ENCODE results near the gene CCKAR.

The CCKAR gene

GRCh38 chr4:26482508-26483462, 7.5 kb downstream of the CCKAR start:
- Histone ChIP-seq H3K4me3 (no peak overlapping the region), H3K27ac (no peak overlapping the region)
- no peak for TF ChIP-seq CTCF (IDR thresholded peaks at IDR 0.05)
- DNase-seq (ENCODE audit: low spot score) = no peak

GRCh38 chr4:26478330-26478729, 12.0 kb downstream of the CCKAR start:
- H3K4me3 ChIP-seq = no peak overlapping the region
- no peak overlapping the region for H3K27ac ChIP-seq
- TF ChIP-seq CTCF (IDR thresholded peaks at IDR 0.05) = no peak
- no peak for DNase-seq (ENCODE audit: low spot score)

GRCh38 chr4:26476545-26476944, 13.7 kb downstream of the CCKAR start:
- DNase-seq (ENCODE audit: low spot score) = no peak
- TF ChIP-seq CTCF (IDR thresholded peaks at IDR 0.05) = no peak

GRCh38 chr4:26475716-26476115, 14.6 kb downstream of the CCKAR start:
- Histone ChIP-seq H3K27ac (no peak overlapping the region), H3K4me3 (no peak overlapping the region)
- TF ChIP-seq CTCF (IDR thresholded peaks at IDR 0.05) = no peak
- no peak for DNase-seq (ENCODE audit: low spot score)

More at GRCh38 chr4:26476545-26476944, 13.7 kb downstream of the CCKAR start:
- no peak overlapping the region for H3K27ac ChIP-seq
- no peak overlapping the region for H3K4me3 ChIP-seq

- TF ChIP-seq CTCF (IDR thresholded peaks at IDR 0.05) = no peak
These were observed 15.7 kb downstream of the CCKAR start for GRCh38 chr4:26474551-26474950.

GRCh38 chr4:26473893-26474292, 16.4 kb downstream of the CCKAR start:
- no peak for TF ChIP-seq CTCF (IDR thresholded peaks at IDR 0.05)
- DNase-seq (ENCODE audit: low spot score) = peak; percentile 40

More at GRCh38 chr4:26474551-26474950, 15.7 kb downstream of the CCKAR start:
- Histone ChIP-seq H3K27ac (no peak overlapping the region), H3K4me3 (no peak overlapping the region)
- peak; percentile 21 for DNase-seq (ENCODE audit: low spot score)

GRCh38 chr4:26471890-26472289, 18.4 kb downstream of the CCKAR start:
- DNase-seq (ENCODE audit: low spot score) = no peak
- no peak overlapping the region for H3K4me3 ChIP-seq
- no peak overlapping the region for H3K27ac ChIP-seq
- TF ChIP-seq CTCF (IDR thresholded peaks at IDR 0.05) = no peak

More at GRCh38 chr4:26473893-26474292, 16.4 kb downstream of the CCKAR start:
- Histone ChIP-seq H3K4me3 (no peak overlapping the region), H3K27ac (no peak overlapping the region)
